Fibroblast of the conjunctiva (primary cell): Measurements from ENCODE around the gene RIPOR2.

Source experiments
- DNase-seq: peaks from one replicate; pipeline ENCODE4 v3.0.0-alpha.2; 2010; ENCODE audit warnings: low read depth

RIPOR2 gene

GRCh38 chr6:24875534-24875901 lies 60.2 kb downstream of the RIPOR2 start:
- DNase-seq = no peak

- no peak for DNase-seq
These were observed 60.8 kb downstream of the RIPOR2 start for GRCh38 chr6:24874776-24875533.

- no peak for DNase-seq
These were observed 61.6 kb downstream of the RIPOR2 start for GRCh38 chr6:24874128-24874527.

GRCh38 chr6:24872779-24873178 lies 63.0 kb downstream of the RIPOR2 start:
- DNase-seq = no peak

- DNase-seq = no peak
These were observed 67.0 kb downstream of the RIPOR2 start for GRCh38 chr6:24868765-24869164.

- no peak for DNase-seq
These were observed 68.6 kb downstream of the RIPOR2 start for GRCh38 chr6:24867104-24867703.

- no peak for DNase-seq
These were observed 70.6 kb downstream of the RIPOR2 start for GRCh38 chr6:24865161-24865560.

- no peak for DNase-seq
These were observed 71.4 kb downstream of the RIPOR2 start for GRCh38 chr6:24864343-24864742.

GRCh38 chr6:24861934-24862333 lies 73.8 kb downstream of the RIPOR2 start:
- DNase-seq = no peak

- DNase-seq = no peak
These were observed 76.1 kb downstream of the RIPOR2 start for GRCh38 chr6:24859608-24860200.

GRCh38 chr6:24859132-24859531 lies 76.6 kb downstream of the RIPOR2 start:
- DNase-seq = no peak

GRCh38 chr6:24858177-24858653 lies 77.5 kb downstream of the RIPOR2 start:
- peak; percentile 22 for DNase-seq

- no peak for DNase-seq
These were observed 78.7 kb downstream of the RIPOR2 start for GRCh38 chr6:24856901-24857670.

GRCh38 chr6:24856246-24856599 lies 79.5 kb downstream of the RIPOR2 start:
- no peak for DNase-seq

- peak; percentile 65 for DNase-seq
These were observed 80.1 kb downstream of the RIPOR2 start for GRCh38 chr6:24855395-24856245.

- DNase-seq = no peak
These were observed 81.6 kb downstream of the RIPOR2 start for GRCh38 chr6:24854077-24854666.

GRCh38 chr6:24851086-24851485 lies 84.7 kb downstream of the RIPOR2 start:
- no peak for DNase-seq

- DNase-seq = no peak
These were observed 86.0 kb downstream of the RIPOR2 start for GRCh38 chr6:24849713-24850112.

GRCh38 chr6:24848461-24848860 lies 87.3 kb downstream of the RIPOR2 start:
- DNase-seq = no peak

- DNase-seq = no peak
These were observed 88.4 kb downstream of the RIPOR2 start for GRCh38 chr6:24847402-24847801.

GRCh38 chr6:24845578-24845977 lies 90.2 kb downstream of the RIPOR2 start:
- no peak for DNase-seq
